ENCODE results near the gene PPWD1. TPM values are rescaled to one million over a fixed set of nuclear protein-coding genes. Genes with fewer than 3 reads are reported as not detected.

Gene PPWD1
- total RNA-seq = 93.8 TPM
- polyA plus RNA-seq = 10 to 100 TPM; 31.7 to 38.0 (median 35.7) TPM

GRCh38 chr5:65562731-65563701 lies at the start of gene PPWD1, which contains the start of gene CENPK:
TSS of gene PPWD1 (plus strand) at chr5:65563296. CDS start at chr5:65563311, 15 bp downstream.
TSS of gene CENPK (minus strand) at chr5:65563168. CDS start at chr5:65554907, 8,261 bp downstream.
- Histone ChIP-seq H3K4me3 (ENCODE audit: low read depth, low read length) (peak within 1 kb of the TSS; percentile 99), H3K4me1 (ENCODE audit: control insufficient read depth, insufficient read depth, low read length, poor library complexity, severe bottlenecking) (peaks cover 38% of the 10 kb centered on the region), H3K27ac (ENCODE audit: insufficient read depth, low read length, poor library complexity, severe bottlenecking) (peak within 1 kb of the TSS; percentile 95), H3K36me3 (ENCODE audit: control insufficient read depth, insufficient read depth, low read length) (peaks cover 15% of the 10 kb centered on the region), H3K27me3 (ENCODE audit: control insufficient read depth, insufficient read depth, low read length) (no peaks in the 10 kb centered on the region), H3K9me3 (ENCODE audit: control insufficient read depth in 2 of 2, low read length in 2 of 2) (no peaks in the 10 kb centered on the region)
- Mint-ChIP-seq H3K27ac (peak within 1 kb of the TSS; percentile 96 to 100 (median 99)), H3K4me3 (peak within 1 kb of the TSS; percentile 94 to 99 (median 97)), H3K36me3 (peaks cover 20% of the 10 kb centered on the region), H3K4me1 (peaks cover 25 to 75% (median 56%) of the 10 kb centered on the region in 4 donors), H3K27me3 (no peaks in the 10 kb centered on the region), H3K9me3 (no peaks in the 10 kb centered on the region)
- DNase-seq (peak; percentile 95 to 99 (median 95)), ATAC-seq (ENCODE audit: low read depth in 2 of 2) (peak; percentile 99)

- Histone ChIP-seq H3K9me3 (ENCODE audit: control insufficient read depth in 2 of 2, low read length in 2 of 2) (no peaks in the 10 kb centered on the region), H3K4me1 (ENCODE audit: control insufficient read depth, insufficient read depth, low read length, poor library complexity, severe bottlenecking) (no peaks in the 10 kb centered on the region), H3K27me3 (ENCODE audit: control insufficient read depth, insufficient read depth, low read length) (no peaks in the 10 kb centered on the region), H3K27ac (ENCODE audit: insufficient read depth, low read length, poor library complexity, severe bottlenecking) (no peak overlapping the region), H3K4me3 (ENCODE audit: low read depth, low read length) (no peak overlapping the region), H3K36me3 (ENCODE audit: control insufficient read depth, insufficient read depth, low read length) (peaks cover 21% of the 10 kb centered on the region)
- Mint-ChIP-seq H3K4me1 (no peaks in the 10 kb centered on the region), H3K9me3 (no peaks in the 10 kb centered on the region), H3K36me3 (peaks cover 24% of the 10 kb centered on the region), H3K27ac (no peak overlapping the region), H3K4me3 (no peak overlapping the region), H3K27me3 (no peaks in the 10 kb centered on the region)
- DNase-seq = no peak
- no peak for ATAC-seq (ENCODE audit: low read depth in 2 of 2)
Observed at GRCh38 chr5:65525726-65526125, 37.4 kb upstream of the PPWD1 start.

GRCh38 chr5:65530904-65531303 lies 32.2 kb upstream of the PPWD1 start:
- Mint-ChIP-seq H3K4me1 (peaks cover 0 to 4% (median 1%) of the 10 kb centered on the region in 4 donors), H3K27ac (no peak overlapping the region), H3K9me3 (no peaks in the 10 kb centered on the region), H3K4me3 (no peak overlapping the region), H3K27me3 (no peaks in the 10 kb centered on the region), H3K36me3 (peaks cover 13% of the 10 kb centered on the region)
- Histone ChIP-seq H3K36me3 (ENCODE audit: control insufficient read depth, insufficient read depth, low read length) (peaks cover 12% of the 10 kb centered on the region), H3K4me3 (ENCODE audit: low read depth, low read length) (no peak overlapping the region), H3K27ac (ENCODE audit: insufficient read depth, low read length, poor library complexity, severe bottlenecking) (no peak overlapping the region), H3K9me3 (ENCODE audit: control insufficient read depth in 2 of 2, low read length in 2 of 2) (no peaks in the 10 kb centered on the region), H3K4me1 (ENCODE audit: control insufficient read depth, insufficient read depth, low read length, poor library complexity, severe bottlenecking) (no peaks in the 10 kb centered on the region), H3K27me3 (ENCODE audit: control insufficient read depth, insufficient read depth, low read length) (no peaks in the 10 kb centered on the region)
- no peak for ATAC-seq (ENCODE audit: low read depth in 2 of 2)
- no peak for DNase-seq

GRCh38 chr5:65535529-65535987 lies 27.5 kb upstream of the PPWD1 start:
- peaks cover 17% of the 10 kb centered on the region for H3K36me3 ChIP-seq (ENCODE audit: control insufficient read depth, insufficient read depth, low read length)
- H3K27ac ChIP-seq (ENCODE audit: insufficient read depth, low read length, poor library complexity, severe bottlenecking) = no peak overlapping the region
- H3K4me3 ChIP-seq (ENCODE audit: low read depth, low read length) = no peak overlapping the region
- no peaks in the 10 kb centered on the region for H3K9me3 Mint-ChIP-seq
- H3K9me3 ChIP-seq (ENCODE audit: control insufficient read depth in 2 of 2, low read length in 2 of 2) = no peaks in the 10 kb centered on the region
- H3K27me3 ChIP-seq (ENCODE audit: control insufficient read depth, insufficient read depth, low read length) = no peaks in the 10 kb centered on the region
- H3K4me1 ChIP-seq (ENCODE audit: control insufficient read depth, insufficient read depth, low read length, poor library complexity, severe bottlenecking) = no peaks in the 10 kb centered on the region
- H3K27me3 Mint-ChIP-seq = no peaks in the 10 kb centered on the region
- peak overlapping the region in 1 of 3 donors; percentile 79 for H3K27ac Mint-ChIP-seq
- peaks cover 12% of the 10 kb centered on the region for H3K36me3 Mint-ChIP-seq
- peaks cover 0 to 13% (median 1%) of the 10 kb centered on the region in 4 donors for H3K4me1 Mint-ChIP-seq
- no peak overlapping the region for H3K4me3 Mint-ChIP-seq
- no peak for ATAC-seq (ENCODE audit: low read depth in 2 of 2)
- DNase-seq = no peak

- Histone ChIP-seq H3K4me3 (ENCODE audit: low read depth, low read length) (no peak overlapping the region), H3K36me3 (ENCODE audit: control insufficient read depth, insufficient read depth, low read length) (peaks cover 37% of the 10 kb centered on the region), H3K27me3 (ENCODE audit: control insufficient read depth, insufficient read depth, low read length) (no peaks in the 10 kb centered on the region), H3K27ac (ENCODE audit: insufficient read depth, low read length, poor library complexity, severe bottlenecking) (no peak overlapping the region), H3K4me1 (ENCODE audit: control insufficient read depth, insufficient read depth, low read length, poor library complexity, severe bottlenecking) (no peaks in the 10 kb centered on the region), H3K9me3 (ENCODE audit: control insufficient read depth in 2 of 2, low read length in 2 of 2) (no peaks in the 10 kb centered on the region)
- no peak overlapping the region for H3K4me3 Mint-ChIP-seq
- peaks cover 0 to 14% (median 2%) of the 10 kb centered on the region in 4 donors for H3K4me1 Mint-ChIP-seq
- ATAC-seq (ENCODE audit: low read depth in 2 of 2) (no peak), DNase-seq (no peak)
- H3K9me3 Mint-ChIP-seq = no peaks in the 10 kb centered on the region
- H3K36me3 Mint-ChIP-seq = peaks cover 34% of the 10 kb centered on the region
- H3K27ac Mint-ChIP-seq = no peak overlapping the region
- no peaks in the 10 kb centered on the region for H3K27me3 Mint-ChIP-seq
Observed at GRCh38 chr5:65539827-65540226, 23.3 kb upstream of the PPWD1 start.

GRCh38 chr5:65544473-65544872 lies 18.6 kb upstream of the PPWD1 start:
- Histone ChIP-seq H3K9me3 (ENCODE audit: control insufficient read depth in 2 of 2, low read length in 2 of 2) (no peaks in the 10 kb centered on the region), H3K36me3 (ENCODE audit: control insufficient read depth, insufficient read depth, low read length) (peaks cover 40% of the 10 kb centered on the region), H3K4me3 (ENCODE audit: low read depth, low read length) (no peak overlapping the region), H3K4me1 (ENCODE audit: control insufficient read depth, insufficient read depth, low read length, poor library complexity, severe bottlenecking) (peaks cover 3% of the 10 kb centered on the region), H3K27ac (ENCODE audit: insufficient read depth, low read length, poor library complexity, severe bottlenecking) (no peak overlapping the region), H3K27me3 (ENCODE audit: control insufficient read depth, insufficient read depth, low read length) (no peaks in the 10 kb centered on the region)
- no peaks in the 10 kb centered on the region for H3K9me3 Mint-ChIP-seq
- H3K27me3 Mint-ChIP-seq = no peaks in the 10 kb centered on the region
- DNase-seq (no peak), ATAC-seq (ENCODE audit: low read depth in 2 of 2) (no peak)
- H3K36me3 Mint-ChIP-seq = peaks cover 42% of the 10 kb centered on the region
- H3K4me1 Mint-ChIP-seq = peaks cover 10 to 22% (median 16%) of the 10 kb centered on the region in 4 donors
- no peak overlapping the region for H3K27ac Mint-ChIP-seq
- no peak overlapping the region for H3K4me3 Mint-ChIP-seq

GRCh38 chr5:65546141-65546540 lies 17.0 kb upstream of the PPWD1 start:
- peaks cover 55% of the 10 kb centered on the region for H3K36me3 Mint-ChIP-seq
- H3K4me3 ChIP-seq (ENCODE audit: low read depth, low read length) = no peak overlapping the region
- H3K4me3 Mint-ChIP-seq = no peak overlapping the region
- no peak overlapping the region for H3K27ac ChIP-seq (ENCODE audit: insufficient read depth, low read length, poor library complexity, severe bottlenecking)
- ATAC-seq (ENCODE audit: low read depth in 2 of 2) = no peak
- H3K27ac Mint-ChIP-seq = no peak overlapping the region
- peaks cover 3% of the 10 kb centered on the region for H3K4me1 ChIP-seq (ENCODE audit: control insufficient read depth, insufficient read depth, low read length, poor library complexity, severe bottlenecking)
- peaks cover 12 to 22% (median 18%) of the 10 kb centered on the region in 4 donors for H3K4me1 Mint-ChIP-seq
- no peak for DNase-seq
- no peaks in the 10 kb centered on the region for H3K9me3 Mint-ChIP-seq
- H3K27me3 ChIP-seq (ENCODE audit: control insufficient read depth, insufficient read depth, low read length) = no peaks in the 10 kb centered on the region
- H3K27me3 Mint-ChIP-seq = no peaks in the 10 kb centered on the region
- H3K9me3 ChIP-seq (ENCODE audit: control insufficient read depth in 2 of 2, low read length in 2 of 2) = no peaks in the 10 kb centered on the region
- H3K36me3 ChIP-seq (ENCODE audit: control insufficient read depth, insufficient read depth, low read length) = peaks cover 46% of the 10 kb centered on the region

Measured in CD4-positive, CD25-positive, alpha-beta regulatory T cell (primary cell).